ENCODE data around the gene CCDC81.
"Not testable (repeated sequence)": the region's sequence is repeated elsewhere in the genome, so short reads cannot be mapped to it uniquely, and the experiment has no call there.

Gene CCDC81

DNA sequence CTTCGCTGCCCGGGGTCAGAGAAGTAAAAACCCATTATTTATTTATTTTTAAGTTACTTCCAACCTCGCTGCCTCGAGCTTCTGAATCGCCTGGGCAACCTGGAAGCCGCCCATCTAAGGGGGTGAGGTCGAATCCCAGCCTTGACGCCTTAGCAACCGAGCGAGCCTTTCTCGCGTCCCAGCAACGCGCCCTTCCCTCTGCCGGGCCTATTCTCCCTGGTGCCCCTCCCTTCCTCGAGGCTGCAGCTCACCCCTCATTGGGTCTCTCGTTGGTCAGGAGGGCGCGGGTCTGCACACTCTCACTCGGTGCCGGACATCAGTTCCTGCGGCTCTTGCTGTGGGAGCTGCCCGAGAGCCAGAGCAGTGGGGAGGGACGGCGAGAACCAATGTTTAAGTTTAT lies at the start of gene CCDC81:
TSS of gene CCDC81 (plus strand) at position 302 of the 400 bp plus-strand sequence. CDS start 277 bp downstream, outside the sequence.
- no peak for DNase-seq (ENCODE audit: low read depth in 1 of 2, low spot score in 1 of 2)

GRCh38 chr11:86335131-86335767 lies 39.4 kb upstream of the CCDC81 start:
- DNase-seq (ENCODE audit: low read depth in 1 of 2, low spot score in 1 of 2), result no peak

- no peak for DNase-seq (ENCODE audit: low read depth in 1 of 2, low spot score in 1 of 2)
These were observed 37.5 kb upstream of the CCDC81 start for GRCh38 chr11:86337227-86337626.

DNA sequence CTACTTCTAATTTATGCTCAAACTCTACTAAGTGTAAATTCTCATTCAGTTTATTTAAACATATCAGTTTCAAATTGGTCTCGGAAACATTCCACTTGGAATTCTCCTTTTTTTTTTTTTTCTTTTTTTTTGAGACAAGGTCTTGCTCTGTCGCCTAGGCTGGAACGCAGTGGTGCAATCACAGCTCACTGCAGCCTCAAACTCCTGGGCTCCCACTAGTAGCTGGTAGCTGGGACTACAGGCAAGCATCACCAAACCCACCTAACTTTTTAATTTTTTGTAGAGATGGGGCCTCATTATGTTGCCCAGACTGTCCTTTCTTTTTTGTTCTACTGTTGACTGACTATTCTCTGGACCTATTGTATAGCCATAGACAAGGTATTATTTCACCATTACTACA lies 33.3 kb upstream of the CCDC81 start:
- DNase-seq (ENCODE audit: low read depth in 1 of 2, low spot score in 1 of 2), result no peak

DNA sequence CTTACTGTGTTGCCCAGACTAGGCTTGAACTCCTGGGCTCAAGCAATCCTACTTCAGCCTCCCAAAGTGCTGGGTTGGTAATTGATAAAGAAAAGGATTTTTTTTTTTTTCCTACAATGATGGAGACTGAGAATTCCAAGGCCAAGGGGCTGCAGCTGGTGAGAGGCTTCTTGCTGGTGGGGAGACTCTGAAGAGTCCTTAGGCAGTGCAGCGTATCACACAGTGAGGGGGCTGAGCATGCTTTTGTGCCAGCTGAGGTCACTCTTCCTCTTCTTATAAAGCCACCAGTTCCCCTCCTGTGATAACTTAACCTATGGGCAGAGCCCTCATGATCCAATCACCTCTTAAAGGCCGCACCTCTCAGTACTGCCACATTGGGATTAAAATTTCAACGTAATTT lies 28.2 kb upstream of the CCDC81 start:
- DNase-seq (ENCODE audit: low read depth in 1 of 2, low spot score in 1 of 2), result no peak

DNA sequence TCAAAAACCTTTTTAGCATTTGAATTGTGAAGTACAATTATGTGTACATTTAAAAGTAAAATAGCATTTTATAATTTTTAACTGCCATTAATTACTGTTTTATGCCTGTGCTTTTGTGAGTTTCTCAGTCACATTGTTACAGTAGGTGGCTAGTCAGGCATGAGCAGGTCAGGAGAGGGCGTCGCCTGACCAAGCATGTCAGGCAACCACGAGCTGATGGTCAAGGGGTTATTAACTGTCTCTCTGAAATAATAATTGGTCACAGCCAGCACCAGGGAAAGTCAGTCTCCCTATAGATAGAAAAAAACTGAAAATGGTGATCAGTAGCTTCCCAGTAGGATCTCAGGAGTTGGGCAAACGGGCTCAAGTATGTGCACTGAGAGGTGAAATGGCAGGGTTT lies 19.4 kb upstream of the CCDC81 start:
- DNase-seq (ENCODE audit: low read depth in 1 of 2, low spot score in 1 of 2), result no peak

- DNase-seq (ENCODE audit: low read depth in 1 of 2, low spot score in 1 of 2), result not testable (repeated sequence)
These were observed 17.3 kb upstream of the CCDC81 start for GRCh38 chr11:86357412-86357811.

GRCh38 chr11:86358720-86359119 lies 16.0 kb upstream of the CCDC81 start:
- DNase-seq (ENCODE audit: low read depth in 1 of 2, low spot score in 1 of 2), result no peak

DNA sequence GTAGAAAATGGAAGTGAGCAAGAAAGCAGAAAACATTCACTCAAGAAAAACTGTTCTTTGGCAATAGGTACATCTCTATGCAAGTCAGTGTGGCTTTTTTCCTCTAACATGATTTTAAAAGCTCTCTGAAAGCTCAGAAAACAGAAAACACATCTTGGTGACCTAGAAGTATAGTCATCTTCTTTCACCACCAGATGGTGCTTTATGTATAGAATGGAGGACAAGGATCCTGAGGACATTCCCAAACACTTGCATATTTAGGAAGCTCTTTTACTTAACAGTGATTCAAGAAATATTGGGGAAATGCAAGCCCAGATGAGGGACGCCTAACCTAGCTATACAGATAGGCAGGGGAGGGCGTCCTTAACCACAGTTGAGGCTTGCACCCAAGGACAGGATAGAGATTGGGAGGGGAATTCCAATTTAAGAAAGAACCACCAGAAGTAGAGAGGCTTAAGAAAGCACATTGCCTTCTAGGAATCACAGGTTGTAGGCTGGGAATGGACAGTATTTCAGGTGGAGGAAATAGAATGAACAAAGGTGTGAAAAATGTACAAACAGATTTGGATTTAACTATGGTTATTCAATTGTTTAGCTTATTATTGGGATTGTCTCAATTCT lies 13.8 kb upstream of the CCDC81 start:
- no peak for DNase-seq (ENCODE audit: low read depth in 1 of 2, low spot score in 1 of 2)

DNA sequence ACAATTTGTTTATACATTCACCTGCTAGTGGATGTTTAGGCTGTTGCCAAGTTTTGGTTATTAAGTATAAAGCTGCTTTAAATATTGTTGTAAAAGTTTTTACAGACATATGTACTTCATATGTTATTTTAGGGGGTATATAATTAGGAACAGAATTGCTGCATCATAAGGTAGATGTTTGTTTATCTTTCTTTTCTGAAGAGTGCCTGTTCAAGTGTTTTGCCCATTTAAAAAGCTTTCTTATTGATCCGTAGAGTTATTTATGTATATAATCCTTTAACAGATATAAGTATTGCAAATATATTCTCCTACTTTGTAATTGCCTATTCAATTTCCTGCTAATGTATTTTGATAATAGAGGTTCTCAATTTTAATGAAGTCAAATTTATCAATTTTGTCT lies 11.3 kb upstream of the CCDC81 start:
- DNase-seq (ENCODE audit: low read depth in 1 of 2, low spot score in 1 of 2), result no peak

- no peak for DNase-seq (ENCODE audit: low read depth in 1 of 2, low spot score in 1 of 2)
These were observed 9.1 kb upstream of the CCDC81 start for GRCh38 chr11:86365546-86365945.

DNA sequence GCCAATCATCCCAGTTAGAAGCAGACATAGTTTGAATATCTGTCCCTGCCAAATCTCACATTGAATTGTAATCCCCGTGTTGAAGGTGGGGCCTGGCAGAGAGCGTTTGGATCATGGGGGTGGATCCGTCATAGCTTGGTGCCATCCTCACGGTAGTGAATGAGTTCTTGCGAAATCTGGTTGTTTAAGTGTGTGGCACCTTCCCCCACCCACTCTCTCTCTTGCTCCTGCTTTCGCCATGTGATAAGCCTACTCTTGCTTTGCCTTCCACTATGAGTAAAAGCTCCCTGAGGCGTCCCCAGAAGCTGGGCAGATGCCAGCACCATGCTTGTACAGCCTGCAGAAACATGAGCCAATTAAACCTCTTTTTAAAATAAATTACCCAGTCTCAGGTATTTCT lies 5.0 kb upstream of the CCDC81 start:
- DNase-seq (ENCODE audit: low read depth in 1 of 2, low spot score in 1 of 2), result no peak

DNA sequence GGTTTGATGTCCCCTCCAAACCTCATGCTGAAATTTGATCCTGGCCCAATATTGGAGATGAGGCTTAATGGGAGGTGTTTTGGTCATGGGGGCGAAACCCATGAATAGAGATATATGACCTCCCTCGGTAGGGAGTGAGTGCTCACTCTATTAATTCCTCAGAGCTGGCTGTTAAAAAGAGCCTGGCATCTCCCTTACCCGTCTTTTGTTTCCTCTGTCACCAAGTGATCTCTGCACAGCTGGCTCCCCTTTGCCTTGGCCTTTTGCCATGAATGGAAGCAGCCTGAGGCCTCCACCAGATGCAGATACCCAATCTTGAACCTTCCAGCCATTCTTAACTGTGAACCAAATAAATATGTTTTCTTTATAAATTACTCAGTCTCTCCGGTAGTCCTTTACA lies 4.5 kb upstream of the CCDC81 start:
- no peak for DNase-seq (ENCODE audit: low read depth in 1 of 2, low spot score in 1 of 2)

- DNase-seq (ENCODE audit: low read depth in 1 of 2, low spot score in 1 of 2), result no peak
These were observed 3.6 kb upstream of the CCDC81 start for GRCh38 chr11:86370922-86371594.

DNA sequence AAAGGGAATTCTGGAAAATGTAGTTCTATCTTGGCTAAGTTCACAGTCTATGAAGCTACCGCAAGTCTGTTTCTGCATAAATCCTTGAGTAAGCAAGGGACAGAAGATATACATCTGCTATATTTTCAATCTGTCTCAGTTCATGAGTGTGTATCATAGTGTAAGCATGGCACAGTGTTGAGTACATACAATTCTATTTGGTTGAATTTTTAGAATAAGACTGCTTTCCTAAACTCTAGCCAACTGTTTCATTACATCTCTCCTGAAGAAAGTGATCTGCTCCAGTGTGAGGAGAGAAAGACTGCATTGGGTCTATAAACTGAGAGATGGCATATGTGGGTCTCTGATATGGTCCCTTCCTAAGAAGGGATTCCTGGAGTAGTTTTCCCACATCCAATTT lies 2.6 kb upstream of the CCDC81 start:
- DNase-seq (ENCODE audit: low read depth in 1 of 2, low spot score in 1 of 2), result no peak

- no peak for DNase-seq (ENCODE audit: low read depth in 1 of 2, low spot score in 1 of 2)
These were observed 2.1 kb upstream of the CCDC81 start for GRCh38 chr11:86372586-86372985.

DNA sequence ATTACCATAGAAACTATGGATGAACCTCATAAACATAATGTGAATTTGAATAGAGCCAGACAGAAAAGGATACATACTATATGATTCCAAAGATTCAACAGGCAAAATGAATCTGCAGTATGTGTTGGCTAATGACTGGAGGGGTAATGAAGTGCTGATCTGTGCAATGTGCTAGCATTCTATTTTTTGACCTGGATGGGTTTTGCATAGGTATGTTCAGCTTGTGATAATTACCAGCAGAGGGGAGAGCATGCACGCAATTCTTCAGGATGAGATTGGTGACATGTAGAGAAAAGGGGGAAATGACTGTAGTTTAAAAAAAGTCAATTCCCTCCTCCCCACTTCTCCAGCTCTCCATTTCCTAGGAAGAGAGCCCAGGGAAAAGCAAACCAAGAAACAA lies 618 bp upstream of the CCDC81 start:
- DNase-seq (ENCODE audit: low read depth in 1 of 2, low spot score in 1 of 2), result no peak

DNA sequence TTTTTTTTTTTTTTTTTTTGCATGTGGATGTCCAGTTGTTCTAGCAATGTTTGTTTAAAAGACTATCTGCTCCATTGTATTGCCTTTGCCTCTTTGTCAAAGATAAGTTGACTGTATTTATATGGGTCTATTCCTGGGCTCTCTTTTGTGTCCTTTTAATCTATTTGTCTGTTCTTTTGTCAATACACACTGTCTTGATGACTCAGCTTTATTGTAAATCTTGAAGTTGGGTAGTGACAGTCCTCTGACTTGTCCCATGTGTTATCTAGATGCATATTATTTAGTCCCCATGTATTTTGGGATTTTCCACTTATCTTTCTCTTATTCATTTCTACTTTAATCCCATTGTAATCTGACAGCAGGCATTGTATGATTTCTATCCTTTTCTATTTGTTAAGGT lies 3.3 kb downstream of the CCDC81 start:
- DNase-seq (ENCODE audit: low read depth in 1 of 2, low spot score in 1 of 2), result no peak

- no peak for DNase-seq (ENCODE audit: low read depth in 1 of 2, low spot score in 1 of 2)
These were observed 5.8 kb downstream of the CCDC81 start for GRCh38 chr11:86380295-86381059.

GRCh38 chr11:86383041-86383955 lies 8.6 kb downstream of the CCDC81 start:
- DNase-seq (ENCODE audit: low read depth in 1 of 2, low spot score in 1 of 2), result no peak

DNA sequence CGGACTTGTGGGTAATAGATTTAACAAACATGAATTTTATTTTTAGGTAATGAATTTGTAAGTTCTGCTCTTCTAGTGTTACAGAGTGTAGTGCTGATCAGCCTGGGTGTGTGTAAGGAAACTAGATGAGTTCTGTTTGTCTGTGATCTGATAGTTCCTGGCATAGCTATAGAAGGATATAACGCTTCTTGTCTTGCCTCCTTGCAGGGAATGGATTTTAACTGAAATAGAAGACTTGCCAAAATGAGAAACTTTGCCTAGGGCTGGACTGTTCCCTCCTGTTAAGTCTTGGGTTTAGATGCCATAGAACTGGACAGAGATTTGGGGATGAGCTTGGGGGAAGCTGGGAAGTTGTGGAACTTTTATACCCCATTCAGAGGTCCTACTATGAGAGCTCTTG lies 11.6 kb downstream of the CCDC81 start:
- no peak for DNase-seq (ENCODE audit: low read depth in 1 of 2, low spot score in 1 of 2)

Data from activated CD4-positive, alpha-beta T cell treated with anti-CD3 and anti-CD28 coated beads, Interleukin-2, amount 50 U/mL, for 24 hours (primary cell).